ENCODE measurements around the gene BDH1.

BDH1 gene

DNA sequence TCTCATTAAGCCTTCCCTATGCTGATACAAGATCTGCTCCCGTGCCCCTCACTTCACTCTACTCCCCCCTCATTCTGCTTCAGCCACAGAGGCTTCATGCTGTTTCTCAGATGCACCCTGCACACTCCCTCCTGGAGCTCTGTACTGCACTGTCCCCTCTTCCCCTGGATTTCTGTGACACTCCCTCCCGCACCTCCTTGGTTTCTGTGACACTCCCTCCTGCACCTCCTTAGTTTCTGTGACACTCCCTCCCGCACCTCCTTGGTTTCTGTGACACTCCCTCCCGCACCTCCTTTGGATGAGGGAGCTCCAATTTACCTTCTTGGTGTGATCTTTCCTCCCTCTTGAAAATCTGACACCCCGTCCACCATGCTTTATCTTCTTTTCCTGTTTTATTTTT is 28.2 kb downstream of the BDH1 start:
- TF ChIP-seq, protein P1, sequence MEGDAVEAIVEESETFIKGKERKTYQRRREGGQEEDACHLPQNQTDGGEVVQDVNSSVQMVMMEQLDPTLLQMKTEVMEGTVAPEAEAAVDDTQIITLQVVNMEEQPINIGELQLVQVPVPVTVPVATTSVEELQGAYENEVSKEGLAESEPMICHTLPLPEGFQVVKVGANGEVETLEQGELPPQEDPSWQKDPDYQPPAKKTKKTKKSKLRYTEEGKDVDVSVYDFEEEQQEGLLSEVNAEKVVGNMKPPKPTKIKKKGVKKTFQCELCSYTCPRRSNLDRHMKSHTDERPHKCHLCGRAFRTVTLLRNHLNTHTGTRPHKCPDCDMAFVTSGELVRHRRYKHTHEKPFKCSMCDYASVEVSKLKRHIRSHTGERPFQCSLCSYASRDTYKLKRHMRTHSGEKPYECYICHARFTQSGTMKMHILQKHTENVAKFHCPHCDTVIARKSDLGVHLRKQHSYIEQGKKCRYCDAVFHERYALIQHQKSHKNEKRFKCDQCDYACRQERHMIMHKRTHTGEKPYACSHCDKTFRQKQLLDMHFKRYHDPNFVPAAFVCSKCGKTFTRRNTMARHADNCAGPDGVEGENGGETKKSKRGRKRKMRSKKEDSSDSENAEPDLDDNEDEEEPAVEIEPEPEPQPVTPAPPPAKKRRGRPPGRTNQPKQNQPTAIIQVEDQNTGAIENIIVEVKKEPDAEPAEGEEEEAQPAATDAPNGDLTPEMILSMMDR (IDR thresholded peaks at IDR 0.05; ENCODE audit: extremely low read depth, missing control alignments) = no peak
- DNase-seq (ENCODE audit: low spot score) = no peak

- TF ChIP-seq, protein P1 (IDR thresholded peaks at IDR 0.05; ENCODE audit: extremely low read depth, missing control alignments) = no peak
- DNase-seq (ENCODE audit: low spot score) = no peak
These were observed 30.1 kb downstream of the BDH1 start for GRCh38 chr3:197525706-197526105.

DNA sequence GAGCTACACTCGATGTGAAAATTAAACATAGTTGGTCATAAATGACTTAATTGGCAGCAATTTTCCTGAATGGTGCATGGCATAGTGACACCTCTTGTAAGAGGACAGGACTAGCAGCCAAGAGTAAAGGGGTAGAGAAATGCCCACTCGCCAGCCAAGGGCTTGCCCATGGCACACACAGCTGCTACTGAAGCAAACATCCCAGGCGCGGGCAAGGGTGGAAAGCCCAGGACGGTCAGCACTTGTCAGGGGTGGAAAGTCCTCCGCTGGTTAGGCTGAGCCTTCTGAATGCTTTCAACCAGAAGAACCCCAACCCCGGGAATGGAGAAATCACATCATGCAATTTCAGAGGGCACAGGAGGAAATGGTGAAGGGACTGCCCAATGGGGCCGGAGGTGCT is 31.6 kb downstream of the BDH1 start:
- TF ChIP-seq, protein P1 (IDR thresholded peaks at IDR 0.05; ENCODE audit: extremely low read depth, missing control alignments) = no peak
- no peak for DNase-seq (ENCODE audit: low spot score)

GRCh38 chr3:197523526-197523925 is 32.2 kb downstream of the BDH1 start:
- TF ChIP-seq, protein P1 (IDR thresholded peaks at IDR 0.05; ENCODE audit: extremely low read depth, missing control alignments) = no peak

DNA sequence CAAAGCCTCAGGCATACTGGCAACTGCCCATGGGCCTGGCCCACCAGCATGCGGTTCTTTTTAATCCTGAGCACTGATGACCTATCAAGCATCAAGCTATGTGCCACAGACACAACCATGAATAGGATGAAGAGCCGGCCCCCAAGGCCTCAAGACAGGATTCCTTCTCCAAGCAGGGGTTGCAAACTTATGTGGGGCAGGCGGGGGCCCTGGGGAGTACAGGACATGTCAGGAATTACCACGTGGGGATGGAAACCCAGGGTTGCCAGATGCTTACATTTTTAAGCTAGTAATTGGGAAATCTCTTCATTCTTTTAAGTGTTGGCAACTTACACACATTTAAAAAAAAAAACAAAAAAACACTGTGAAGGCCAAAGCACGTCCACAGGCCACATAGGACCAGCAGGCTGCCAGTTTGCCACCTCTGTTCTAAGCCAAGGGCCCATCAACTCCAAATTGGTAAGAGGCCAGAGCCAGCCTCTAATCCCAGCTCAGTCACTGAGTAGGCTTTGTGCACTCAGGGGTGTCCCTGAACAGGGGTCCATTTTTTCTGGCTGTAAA is 32.8 kb downstream of the BDH1 start:
- DNase-seq (ENCODE audit: low spot score) = no peak
- TF ChIP-seq, protein P1 (IDR thresholded peaks at IDR 0.05; ENCODE audit: extremely low read depth, missing control alignments) = no peak

More at GRCh38 chr3:197523526-197523925, 32.2 kb downstream of the BDH1 start:
- DNase-seq (ENCODE audit: low spot score) = no peak

DNA sequence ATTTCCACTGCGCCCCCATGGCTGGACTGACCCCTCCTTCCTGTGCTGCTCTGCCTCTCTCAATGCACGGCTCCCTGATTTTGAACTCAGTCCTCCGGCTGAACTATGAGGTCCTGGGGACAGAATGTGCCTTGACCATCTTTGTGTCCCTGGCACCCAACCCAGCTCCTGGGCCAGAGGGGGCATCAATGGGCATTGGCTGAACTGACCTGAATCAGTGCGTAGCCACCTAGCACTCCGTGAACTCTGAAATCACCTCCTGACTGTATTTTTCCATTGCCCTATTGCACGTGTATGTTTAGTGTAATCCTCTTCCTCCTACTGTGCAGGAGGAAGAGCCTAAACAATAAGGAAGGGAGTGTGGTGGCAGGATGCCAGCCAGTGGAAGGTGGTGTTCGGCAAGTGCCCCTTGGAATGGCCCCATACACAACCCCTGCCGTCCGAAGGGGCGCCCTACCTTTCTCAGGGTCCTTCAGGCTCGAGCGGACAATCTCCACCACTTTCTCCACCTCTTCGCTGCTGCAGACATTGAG is 33.5 kb downstream of the BDH1 start:
- no peak for DNase-seq (ENCODE audit: low spot score)
- TF ChIP-seq, protein P1 (IDR thresholded peaks at IDR 0.05; ENCODE audit: extremely low read depth, missing control alignments) = no peak

DNA sequence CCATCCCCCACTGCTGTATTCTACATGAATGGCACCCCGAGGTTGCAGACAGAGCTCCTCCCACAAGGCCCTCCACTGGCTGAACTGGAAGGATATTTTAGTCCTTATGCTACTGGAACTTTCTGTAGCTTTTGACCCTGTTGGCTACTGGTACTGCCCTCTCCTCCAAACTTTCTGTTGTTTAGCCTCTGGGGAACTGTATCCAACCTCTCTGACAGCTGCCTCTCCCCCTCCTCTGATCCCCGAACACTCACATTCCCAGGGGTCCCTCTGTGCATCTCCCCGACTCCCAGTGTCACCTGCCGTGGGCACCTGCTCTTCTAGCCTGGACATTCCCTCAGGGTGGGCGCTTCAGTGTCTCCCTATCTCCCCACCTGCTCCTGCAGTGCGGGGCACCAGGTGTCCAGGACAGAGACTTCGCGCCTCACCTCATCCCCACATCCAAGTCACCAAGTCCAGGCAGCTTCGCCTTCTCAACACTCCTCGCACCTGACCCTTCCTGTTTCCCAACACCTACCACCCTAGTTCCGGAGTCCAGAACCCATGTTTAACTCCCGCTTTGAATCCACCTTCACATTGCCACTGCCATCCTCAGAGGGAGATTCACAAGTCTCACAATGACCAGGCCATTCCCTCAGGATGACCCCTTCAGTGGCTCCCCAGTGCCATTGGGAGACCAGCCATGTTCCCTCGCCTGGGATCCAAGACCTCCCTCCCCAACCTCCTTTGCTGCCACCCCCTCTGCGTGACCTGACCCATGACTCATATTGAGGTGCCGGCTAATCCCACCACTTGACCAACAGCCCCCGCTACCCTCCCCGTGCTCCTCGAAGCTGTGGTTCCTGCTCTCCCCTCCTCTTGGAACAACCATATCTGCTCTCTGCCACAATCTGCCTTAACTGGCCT is 34.2 kb downstream of the BDH1 start:
- TF ChIP-seq, protein P1 (IDR thresholded peaks at IDR 0.05; ENCODE audit: extremely low read depth, missing control alignments) = no peak

More for the DNA sequence above, 34.2 kb downstream of the BDH1 start:
- DNase-seq (ENCODE audit: low spot score) = no peak
